CD8-positive, alpha-beta memory T cell (primary cell): Measurements from ENCODE around the gene CRYBG2. TPM values are rescaled to one million over a fixed set of nuclear protein-coding genes. Genes with fewer than 3 reads are reported as not detected.
A peak's percentile ranks its signal among the peaks of the same experiment; 100 is the strongest.
"Not testable (repeated sequence)": the region's sequence is repeated elsewhere in the genome, so short reads cannot be mapped to it uniquely, and the experiment has no call there.

Experiments
- CTCF ChIA-PET: fragments of 350-600 bp; sonication (Branson Sonifier 250); formaldehyde crosslinking; loops from one replicate; lab custom pipeline; 2021; ENCODE audit warnings: antibody characterized with exemption; lab: Charles Lee
- POLR2A ChIA-PET: fragments of 350-600 bp; sonication (Branson Sonifier 250); formaldehyde crosslinking; loops from one replicate; lab custom pipeline; 2021; ENCODE audit warnings: antibody characterized with exemption; lab: Charles Lee
- DNase-seq, 5 donors: peaks; one replicate each; pipeline versions ENCODE4 v3.0.0 to v3.0.0-alpha.2; 2020 to 2022; ENCODE audit warnings: mixed read lengths in 1 of 5
- H3K27ac ChIP-seq: one replicate; pipeline ENCODE4 v1.7.0; 2013; ENCODE audit warnings: low read depth, mild to moderate bottlenecking, low read length, moderate library complexity
- H3K27me3 ChIP-seq: 2 replicates; pipeline ENCODE4 v1.7.0; 2013; ENCODE audit warnings: low read length, mild to moderate bottlenecking; ENCODE audit not compliant: insufficient read depth, poor library complexity, severe bottlenecking
- H3K36me3 ChIP-seq: 2 replicates; pipeline ENCODE4 v1.7.0; 2013; ENCODE audit warnings: mild to moderate bottlenecking, low read length, moderate library complexity; ENCODE audit not compliant: insufficient read depth
- H3K4me1 ChIP-seq: 2 replicates; pipeline ENCODE4 v1.7.0; 2013; ENCODE audit warnings: mild to moderate bottlenecking, low read length, moderate library complexity; ENCODE audit not compliant: insufficient read depth
- H3K4me3 ChIP-seq: 2 replicates; pipeline ENCODE4 v1.7.0; 2013; ENCODE audit warnings: mild to moderate bottlenecking, low read length
- H3K9me3 ChIP-seq: 2 replicates; pipeline ENCODE4 v1.7.0; 2013; ENCODE audit warnings: mild to moderate bottlenecking, low read length
- H3K27ac Mint-ChIP-seq, 8 donors: one replicate each; pipeline ENCODE4 v1.8.0; 2020 to 2021; ENCODE audit warnings: mixed read lengths in 8 of 8, mild to moderate bottlenecking in 6 of 8, inconsistent platforms in 3 of 8, moderate library complexity in 3 of 8
- H3K27me3 Mint-ChIP-seq, 2 donors: one replicate each; pipeline ENCODE4 v1.8.0; 2020 to 2021; ENCODE audit warnings: mixed read lengths in 2 of 2, mild to moderate bottlenecking in 1 of 2, moderate library complexity in 1 of 2
- H3K36me3 Mint-ChIP-seq, 3 donors: one replicate each; pipeline ENCODE4 v1.8.0; 2020 to 2021; ENCODE audit warnings: mixed read lengths in 3 of 3, inconsistent platforms in 1 of 3, mild to moderate bottlenecking in 1 of 3
- H3K4me1 Mint-ChIP-seq, 3 donors: one replicate each; pipeline ENCODE4 v1.8.0; 2020 to 2021; ENCODE audit warnings: mixed read lengths in 3 of 3, inconsistent platforms in 1 of 3, mild to moderate bottlenecking in 1 of 3
- H3K4me3 Mint-ChIP-seq, 7 donors: one replicate each; pipeline ENCODE4 v1.8.0; 2020 to 2021; ENCODE audit warnings: mixed read lengths in 7 of 7, mild to moderate bottlenecking in 6 of 7, moderate library complexity in 4 of 7, inconsistent platforms in 2 of 7
- H3K9me3 Mint-ChIP-seq, 5 donors: one replicate each; pipeline ENCODE4 v1.8.0; 2020 to 2022; ENCODE audit warnings: mixed read lengths in 5 of 5, mild to moderate bottlenecking in 3 of 5, moderate library complexity in 2 of 5, inconsistent platforms in 1 of 5
- polyA plus RNA-seq: library from polyadenylated mRNA; unstranded; fragments of 300-500 nt; fragmentation: Illumina TruSeq; gene quantifications from one replicate; pipeline ENCODE4 v1.2.3, GENCODE V29; 2021
- total RNA-seq, 2 experiments: library from RNA; stranded (reverse); gene quantifications; one replicate each; pipeline ENCODE4 v1.2.3, GENCODE V29; 2021

Gene CRYBG2
- total and polyA plus RNA-seq, 3 experiments from 2014 or later, result 0.85 to 1.9 (median 1.3) TPM

DNA sequence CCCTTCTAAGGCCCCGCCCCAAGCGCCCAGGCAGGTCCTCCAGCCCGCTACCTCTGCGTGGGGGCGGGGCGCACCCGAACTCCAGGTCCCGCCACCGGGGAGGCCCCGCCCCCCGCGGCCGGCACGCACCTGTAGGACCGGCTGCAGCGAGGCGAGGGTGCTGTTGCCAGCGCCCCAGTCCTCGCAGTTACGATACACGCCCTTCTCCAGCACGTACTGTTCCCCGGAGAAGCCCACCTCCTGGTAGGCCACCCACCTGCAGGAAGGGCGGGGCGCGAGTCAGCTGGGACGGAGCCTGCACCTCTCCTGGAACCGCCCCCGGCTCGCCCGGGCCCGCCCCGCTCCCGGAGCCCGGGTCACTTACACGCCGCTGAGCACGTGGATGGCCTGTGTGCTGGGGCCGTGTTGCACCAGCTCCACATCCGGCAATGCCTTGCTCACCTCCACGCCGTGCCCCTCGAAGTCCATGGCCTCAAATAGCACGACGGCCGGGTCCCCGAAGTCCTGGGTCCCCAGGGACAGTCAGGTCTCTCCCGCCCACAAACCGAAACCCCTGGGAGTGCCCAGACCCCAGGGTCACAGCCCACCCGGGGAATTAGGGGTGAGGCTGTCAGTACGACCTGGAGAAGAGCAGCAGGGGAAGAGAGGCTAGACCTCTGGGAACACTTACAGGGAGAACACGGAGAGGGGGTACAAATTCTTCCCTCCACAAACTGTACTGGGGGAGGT is 17.3 kb downstream of the CRYBG2 start:
- Mint-ChIP-seq H3K9me3 (peaks cover 0 to 1% (median 0%) of the 10 kb centered on the region in 5 donors), H3K4me3 (peak overlapping the region; percentile 86 to 95 (median 90)), H3K4me1 (peaks cover 10 to 25% (median 15%) of the 10 kb centered on the region in 3 donors), H3K36me3 (no peaks in the 10 kb centered on the region), H3K27me3 (no peaks in the 10 kb centered on the region), H3K27ac (peak overlapping the region in 2 of 8 donors; percentile 58 to 70)
- CTCF ChIA-PET, result interaction anchor here (1.0 to 1.6 kb wide), 5 partner anchors 19 to 102 kb away, joined by 3 to 5 read pairs (median 4); partner anchors contain the start of genes CD52, CEP85 and DHDDS
- H3K4me1 ChIP-seq, result peaks cover 6% of the 10 kb centered on the region
- H3K4me3 ChIP-seq, result peak overlapping the region; percentile 68
- H3K36me3 ChIP-seq, result no peaks in the 10 kb centered on the region
- peak; percentile 75 to 89 (median 83) for DNase-seq
- POLR2A ChIA-PET, result interaction anchor here (0.6 to 0.9 kb wide), 2 partner anchors 9 to 10 kb away, joined by 4 to 5 read pairs; no protein-coding TSS in a partner anchor
- H3K27ac ChIP-seq, result peak overlapping the region; percentile 67
- no peaks in the 10 kb centered on the region for H3K9me3 ChIP-seq
- H3K27me3 ChIP-seq, result no peaks in the 10 kb centered on the region

DNA sequence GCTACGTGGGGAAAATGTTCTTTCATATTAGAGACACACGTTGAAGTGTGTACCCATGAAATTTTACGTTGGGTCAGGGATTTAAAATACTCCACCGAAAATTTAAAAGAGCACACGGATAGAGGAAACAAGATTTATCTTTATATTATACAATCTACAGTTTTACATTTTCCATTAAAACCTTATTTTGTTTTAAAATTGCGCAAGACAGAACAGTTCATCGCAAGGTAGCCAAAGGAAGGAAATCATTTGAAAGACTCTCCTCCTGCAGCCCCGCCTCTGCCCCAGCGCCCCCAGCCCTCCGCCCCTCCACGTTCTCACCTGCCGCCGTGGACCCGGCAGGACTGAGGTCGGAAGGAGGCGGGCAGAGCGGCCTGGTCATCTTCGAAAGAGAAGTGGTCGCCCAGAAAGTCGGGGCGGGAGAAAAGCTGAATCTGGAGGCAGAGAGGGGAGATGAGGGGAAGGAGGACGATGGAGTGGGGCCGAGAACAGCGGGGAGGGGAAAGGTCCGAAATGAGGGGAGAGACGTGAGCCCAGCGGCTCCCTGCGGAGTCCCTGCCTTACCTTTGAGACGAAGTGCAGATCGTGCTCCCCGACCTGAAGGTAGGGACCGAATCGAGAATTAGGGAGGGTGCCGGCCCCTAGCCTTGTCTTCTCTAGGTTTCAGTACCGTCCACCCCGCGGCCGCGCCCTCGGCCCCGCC is 18.0 kb downstream of the CRYBG2 start:
- CTCF ChIA-PET, result interaction anchor here (0.6 to 1.4 kb wide), 6 partner anchors 14 to 102 kb away, joined by 3 to 5 read pairs (median 3); partner anchors contain the start of gene CEP85
- H3K9me3 ChIP-seq, result no peaks in the 10 kb centered on the region
- Mint-ChIP-seq H3K27me3 (no peaks in the 10 kb centered on the region), H3K4me3 (peak overlapping the region; percentile 86 to 95 (median 90)), H3K36me3 (peaks cover 0 to 3% (median 0%) of the 10 kb centered on the region in 3 donors), H3K27ac (peak overlapping the region in 7 of 8 donors; percentile 28 to 89 (median 70)), H3K4me1 (peaks cover 10 to 25% (median 15%) of the 10 kb centered on the region in 3 donors), H3K9me3 (peaks cover 0 to 1% (median 0%) of the 10 kb centered on the region in 5 donors)
- no peaks in the 10 kb centered on the region for H3K36me3 ChIP-seq
- peaks cover 6% of the 10 kb centered on the region for H3K4me1 ChIP-seq
- peak overlapping the region; percentile 12 for H3K27ac ChIP-seq
- no peaks in the 10 kb centered on the region for H3K27me3 ChIP-seq
- H3K4me3 ChIP-seq, result peak overlapping the region; percentile 68
- peak in 1 of 5 donors; percentile 13 for DNase-seq
- POLR2A ChIA-PET, result interaction anchor here (0.9 kb wide), 1 partner anchor 11 kb away, joined by 5 read pairs; no protein-coding TSS in a partner anchor

- CTCF ChIA-PET, result interaction anchor here (0.9 to 32.6 kb wide), 3 partner anchors 32 to 57 kb away, joined by 3 to 840 read pairs (median 3); partner anchors contain the start of gene SH3BGRL3
- H3K4me1 ChIP-seq, H3K36me3 Mint-ChIP-seq, H3K4me3 ChIP-seq, H3K9me3 Mint-ChIP-seq, H3K9me3 ChIP-seq, DNase-seq, H3K27ac ChIP-seq, H3K27me3 Mint-ChIP-seq, H3K36me3 ChIP-seq, H3K27me3 ChIP-seq: not testable (repeated sequence)
- POLR2A ChIA-PET, result interaction anchor here (0.6 kb wide), 1 partner anchor 11 kb away, joined by 4 read pairs; no protein-coding TSS in a partner anchor
- Mint-ChIP-seq H3K4me1 (peaks cover 10 to 25% (median 11%) of the 10 kb centered on the region in 3 donors), H3K4me3 (peak overlapping the region in 1 of 7 donors; percentile 56), H3K27ac (peak overlapping the region in 1 of 8 donors; percentile 61)
These were observed 20.6 kb downstream of the CRYBG2 start for GRCh38 chr1:26333312-26333711.

DNA sequence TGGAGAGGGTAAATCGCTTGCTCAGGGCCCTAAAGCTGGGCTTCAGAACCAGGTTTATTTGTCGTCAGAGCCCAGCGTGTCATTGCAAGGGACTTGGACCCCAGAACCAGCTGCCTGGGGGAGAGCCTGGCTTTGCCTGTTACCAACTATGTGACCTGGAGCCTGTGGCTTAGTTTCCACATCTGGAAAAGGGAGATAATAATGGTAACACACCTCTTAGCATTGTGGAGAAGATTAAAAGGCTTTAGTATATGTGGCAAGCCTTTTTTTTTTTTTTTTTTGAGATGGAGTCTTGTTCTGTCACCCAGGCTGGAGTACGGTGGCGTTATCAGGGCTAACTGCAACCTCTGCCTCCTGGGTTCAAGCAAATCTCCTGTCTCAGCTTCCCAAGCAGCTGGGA is 23.7 kb downstream of the CRYBG2 start:
- H3K9me3 ChIP-seq, result no peaks in the 10 kb centered on the region
- no peak overlapping the region for H3K4me3 ChIP-seq
- Mint-ChIP-seq H3K27ac (no peak overlapping the region), H3K27me3 (no peaks in the 10 kb centered on the region), H3K9me3 (peaks cover 0 to 1% (median 0%) of the 10 kb centered on the region in 5 donors), H3K36me3 (peaks cover 0 to 14% (median 0%) of the 10 kb centered on the region in 3 donors), H3K4me1 (peaks cover under 1 to 4% (median 2%) of the 10 kb centered on the region in 3 donors), H3K4me3 (no peak overlapping the region)
- POLR2A ChIA-PET, result interaction anchor here (0.7 to 1.6 kb wide), 3 partner anchors 8 to 102 kb away, joined by 4 to 6 read pairs (median 5); partner anchors contain the start of genes CD52 and DHDDS
- CTCF ChIA-PET, result interaction anchor here (0.8 to 32.6 kb wide), 5 partner anchors 10 to 87 kb away, joined by 4 to 840 read pairs (median 18); partner anchors contain the start of gene SH3BGRL3
- no peaks in the 10 kb centered on the region for H3K27me3 ChIP-seq
- peaks cover under 1% of the 10 kb centered on the region for H3K4me1 ChIP-seq
- no peak for DNase-seq
- H3K36me3 ChIP-seq, result no peaks in the 10 kb centered on the region
- H3K27ac ChIP-seq, result no peak overlapping the region

GRCh38 chr1:26329380-26329779 is 24.6 kb downstream of the CRYBG2 start:
- not testable (repeated sequence) for H3K4me3 ChIP-seq, DNase-seq, H3K27me3 ChIP-seq, H3K27ac Mint-ChIP-seq, H3K27me3 Mint-ChIP-seq, H3K9me3 Mint-ChIP-seq, H3K4me3 Mint-ChIP-seq, H3K4me1 ChIP-seq, H3K27ac ChIP-seq, H3K4me1 Mint-ChIP-seq, H3K9me3 ChIP-seq, H3K36me3 ChIP-seq
- ChIA-PET CTCF (interaction anchor here (0.8 to 32.6 kb wide), 3 partner anchors 9 to 88 kb away, joined by 4 to 840 read pairs (median 21); partner anchors contain the start of gene SH3BGRL3), POLR2A (interaction anchor here (1.6 kb wide), 1 partner anchor 7 kb away, joined by 4 read pairs; no protein-coding TSS in a partner anchor)
- H3K36me3 Mint-ChIP-seq, result peaks cover 0 to 21% (median under 1%) of the 10 kb centered on the region in 3 donors

- POLR2A ChIA-PET, result interaction anchor here (0.7 kb wide), 1 partner anchor 38 kb away, joined by 11 read pairs; no protein-coding TSS in a partner anchor
These were observed 25.3 kb downstream of the CRYBG2 start for GRCh38 chr1:26328597-26328996.

GRCh38 chr1:26327956-26328362 is 26.0 kb downstream of the CRYBG2 start:
- H3K27me3 ChIP-seq, result no peaks in the 10 kb centered on the region
- no peak overlapping the region for H3K27ac Mint-ChIP-seq
- no peak overlapping the region for H3K27ac ChIP-seq
- peaks cover 16% of the 10 kb centered on the region for H3K36me3 ChIP-seq
- CTCF ChIA-PET, result interaction anchor here (1.3 to 32.6 kb wide), 3 partner anchors 36 to 89 kb away, joined by 5 to 840 read pairs (median 5); partner anchors contain the start of gene SH3BGRL3
- DNase-seq, result no peak
- H3K9me3 ChIP-seq, result no peaks in the 10 kb centered on the region
- POLR2A ChIA-PET, result interaction anchor here (0.6 to 1.3 kb wide), 3 partner anchors 24 to 42 kb away, joined by 3 to 6 read pairs (median 3); no protein-coding TSS in a partner anchor
- H3K4me3 Mint-ChIP-seq, result no peak overlapping the region
- H3K36me3 Mint-ChIP-seq, result peaks cover 0 to 33% (median 5%) of the 10 kb centered on the region in 3 donors
- no peak overlapping the region for H3K4me3 ChIP-seq
- peaks cover 4 to 13% (median 11%) of the 10 kb centered on the region in 3 donors for H3K4me1 Mint-ChIP-seq
- peaks cover 0 to under 1% (median 0%) of the 10 kb centered on the region in 5 donors for H3K9me3 Mint-ChIP-seq
- peaks cover 2% of the 10 kb centered on the region for H3K4me1 ChIP-seq
- H3K27me3 Mint-ChIP-seq, result no peaks in the 10 kb centered on the region

More at GRCh38 chr1:26328597-26328996, 25.3 kb downstream of the CRYBG2 start:
- H3K4me3 Mint-ChIP-seq, result no peak overlapping the region
- no peak overlapping the region for H3K27ac Mint-ChIP-seq
- peaks cover 0 to 1% (median 0%) of the 10 kb centered on the region in 5 donors for H3K9me3 Mint-ChIP-seq
- CTCF ChIA-PET, result interaction anchor here (1.3 to 32.6 kb wide), 3 partner anchors 36 to 89 kb away, joined by 5 to 840 read pairs (median 5); partner anchors contain the start of gene SH3BGRL3
- H3K4me1 Mint-ChIP-seq, result peaks cover 0 to 6% (median 5%) of the 10 kb centered on the region in 3 donors
- no peaks in the 10 kb centered on the region for H3K9me3 ChIP-seq
- no peaks in the 10 kb centered on the region for H3K27me3 ChIP-seq
- no peaks in the 10 kb centered on the region for H3K27me3 Mint-ChIP-seq
- H3K36me3 Mint-ChIP-seq, result peaks cover 0 to 27% (median 2%) of the 10 kb centered on the region in 3 donors
- H3K36me3 ChIP-seq, result peaks cover 9% of the 10 kb centered on the region
- H3K27ac ChIP-seq, result no peak overlapping the region
- no peaks in the 10 kb centered on the region for H3K4me1 ChIP-seq
- no peak overlapping the region for H3K4me3 ChIP-seq
- no peak for DNase-seq
